Smooth muscle cell (in vitro differentiated cells): ENCODE data around the gene MEIS2. TPM values are rescaled to one million over a fixed set of nuclear protein-coding genes. Genes with fewer than 3 reads are reported as not detected.

Experiments used
- DNase-seq: peaks from one replicate; lab custom pipeline; 2025; ENCODE audit not compliant: unreplicated experiment; lab: John Stamatoyannopoulos, UW
- H2AFZ ChIP-seq: fragments of 200-600 bp; sonication (generic); 2 replicates; pipeline ENCODE4 v1.6.0; 2016; ENCODE audit warnings: antibody characterized with exemption, low read depth, mild to moderate bottlenecking
- H3F3A ChIP-seq: fragments of 200-600 bp; sonication (generic); 2 replicates; pipeline ENCODE4 v1.6.0; 2017; ENCODE audit warnings: antibody characterized with exemption, low read depth
- H3K27ac ChIP-seq: fragments of 200-600 bp; sonication (generic); 2 replicates; pipeline ENCODE4 v1.5.1; 2016; ENCODE audit warnings: low read depth, mild to moderate bottlenecking
- H3K27me3 ChIP-seq: fragments of 200-600 bp; sonication (generic); 2 replicates; pipeline ENCODE4 v1.6.1; 2016; ENCODE audit warnings: low read depth, mild to moderate bottlenecking
- H3K36me3 ChIP-seq: fragments of 200-600 bp; sonication (generic); 2 replicates; pipeline ENCODE4 v1.5.1; 2016; ENCODE audit warnings: low read depth
- H3K4me1 ChIP-seq: fragments of 200-600 bp; sonication (generic); 2 replicates; pipeline ENCODE4 v1.5.1; 2016; ENCODE audit warnings: low read depth
- H3K4me2 ChIP-seq: fragments of 200-600 bp; sonication (generic); 2 replicates; pipeline ENCODE4 v1.6.0; 2016; ENCODE audit warnings: mild to moderate bottlenecking
- H3K4me3 ChIP-seq: fragments of 200-600 bp; sonication (generic); 2 replicates; pipeline ENCODE4 v1.5.1; 2016; ENCODE audit warnings: mild to moderate bottlenecking
- H3K79me2 ChIP-seq: fragments of 200-600 bp; sonication (generic); 2 replicates; pipeline ENCODE4 v1.6.0; 2016; ENCODE audit warnings: low read depth, mild to moderate bottlenecking
- H3K9ac ChIP-seq: fragments of 200-600 bp; sonication (generic); 2 replicates; pipeline ENCODE4 v1.6.0; 2016; ENCODE audit warnings: low read depth
- H3K9me3 ChIP-seq: fragments of 200-600 bp; sonication (generic); replicated peaks from 2 replicates; pipeline ENCODE4 v1.5.1; 2016; ENCODE audit warnings: low read depth
- H4K20me1 ChIP-seq: fragments of 200-600 bp; sonication (generic); 2 replicates; pipeline ENCODE4 v1.6.0; 2016; ENCODE audit warnings: low read depth
- CTCF ChIP-seq: fragments of 200-600 bp; sonication (generic); IDR thresholded peaks from 2 replicates; pipeline ENCODE4 v1.5.1; 2017; ENCODE audit warnings: borderline replicate concordance, mild to moderate bottlenecking, antibody characterized with exemption; ENCODE audit not compliant: insufficient read depth, poor library complexity, severe bottlenecking
- WGBS: methylation state at CpG from one replicate; pipeline ENCODE4 v1.1.7; 2016; ENCODE audit warnings: low lambda C conversion rate; 5-methylcytosine and 5-hydroxymethylcytosine counted together
- polyA plus RNA-seq: library from polyadenylated mRNA; unstranded; fragments of >200 nt; fragmentation: Nextera tagmentation; extraction: Ambion mirVana; gene quantifications from 2 replicates; pipeline ENCODE4 v1.2.1, GENCODE V29; 2016
- total RNA-seq: library from RNA; depleted of rRNA; stranded (reverse); fragments of >200 nt; gene quantifications from 2 replicates; pipeline ENCODE4 v1.2.3, GENCODE V29; 2014

Gene MEIS2
- total and polyA plus RNA-seq, 2 experiments from 2014 or later, result 13.0 to 33.4 TPM

DNA sequence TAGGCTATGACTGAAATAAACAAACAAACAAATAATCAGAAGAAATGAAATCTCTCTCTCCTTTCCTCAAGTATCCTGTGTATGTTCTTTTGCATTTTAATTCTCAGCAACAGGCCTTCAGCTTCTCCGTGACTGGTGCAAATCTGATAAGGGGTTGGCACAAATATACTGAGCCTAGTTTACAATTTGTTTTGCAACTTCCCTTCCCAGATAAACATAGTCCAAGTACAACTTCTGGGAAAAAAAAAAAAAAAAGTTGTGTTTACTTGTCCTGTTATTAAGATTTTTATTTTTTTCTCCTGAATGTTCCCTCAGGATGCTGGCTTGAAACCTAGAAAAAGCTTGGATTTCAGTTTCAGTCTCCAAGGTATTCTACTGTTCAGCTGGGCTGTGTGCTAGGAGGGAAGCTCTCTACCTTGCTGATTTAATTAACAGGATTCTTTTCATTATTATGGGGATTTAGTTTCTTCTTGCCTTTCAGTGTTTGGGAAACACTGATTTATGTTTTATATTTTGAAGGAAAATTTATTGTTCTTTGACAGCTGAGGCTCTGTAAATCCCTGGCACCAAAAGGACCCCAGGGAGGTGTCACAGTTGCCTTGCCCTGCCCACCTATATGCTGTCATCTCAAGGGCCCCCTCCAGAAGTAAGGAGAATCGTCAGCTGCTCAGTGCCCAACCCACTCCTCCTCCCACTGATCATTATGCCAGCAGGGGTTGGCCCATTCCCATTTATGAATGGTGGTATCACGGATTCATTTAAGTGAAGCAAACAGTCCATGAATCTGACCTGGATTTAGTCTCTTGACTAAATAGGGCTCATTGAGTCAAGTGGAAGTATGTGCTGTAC lies 185.2 kb downstream of the MEIS2 start:
- no peak overlapping the region for H2AFZ ChIP-seq
- no peak for DNase-seq
- no peak overlapping the region for H3K9ac ChIP-seq
- H3K4me3 ChIP-seq, result no peak overlapping the region
- no peaks in the 10 kb centered on the region for H3K36me3 ChIP-seq
- H3K79me2 ChIP-seq, result peaks cover 2% of the 10 kb centered on the region
- TF ChIP-seq CTCF, result no peak
- whole genome bisulfite sequencing, result 63% methylated on average over 3 of the region's 3 CpGs
- H3F3A ChIP-seq, result no peaks in the 10 kb centered on the region
- no peaks in the 10 kb centered on the region for H3K9me3 ChIP-seq
- peak overlapping the region; percentile 11 for H3K4me2 ChIP-seq
- H3K4me1 ChIP-seq, result peaks cover 20% of the 10 kb centered on the region
- peak overlapping the region; percentile 4 for H3K27ac ChIP-seq
- H4K20me1 ChIP-seq, result peaks cover 14% of the 10 kb centered on the region
- no peaks in the 10 kb centered on the region for H3K27me3 ChIP-seq

DNA sequence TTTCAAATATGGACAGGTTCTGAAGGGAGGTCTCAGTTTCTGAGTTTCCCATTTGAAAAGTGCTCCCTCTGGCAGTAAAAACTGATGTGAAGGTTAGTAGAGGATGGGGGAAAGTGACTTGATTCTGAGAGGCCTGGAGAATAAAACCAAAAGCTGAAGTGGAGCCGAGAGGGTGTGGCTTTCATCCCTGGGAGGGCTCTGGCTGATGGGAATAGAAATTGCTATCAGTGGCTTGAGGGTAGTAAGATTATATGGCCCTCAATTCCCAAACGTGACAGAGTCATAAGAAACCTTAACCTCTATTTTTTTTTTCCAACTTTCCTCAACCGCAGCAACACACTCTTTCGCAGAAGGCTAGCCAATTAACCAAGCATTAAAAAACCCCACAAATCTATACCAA lies 185.9 kb downstream of the MEIS2 start:
- H3K27ac ChIP-seq, result peak overlapping the region; percentile 4
- no peak for DNase-seq
- H4K20me1 ChIP-seq, result peaks cover 14% of the 10 kb centered on the region
- H3K36me3 ChIP-seq, result no peaks in the 10 kb centered on the region
- no peak overlapping the region for H2AFZ ChIP-seq
- peaks cover 20% of the 10 kb centered on the region for H3K4me1 ChIP-seq
- TF ChIP-seq CTCF, result no peak
- no peak overlapping the region for H3K4me3 ChIP-seq
- H3K9me3 ChIP-seq, result no peaks in the 10 kb centered on the region
- no peaks in the 10 kb centered on the region for H3F3A ChIP-seq
- H3K4me2 ChIP-seq, result peak overlapping the region; percentile 11
- WGBS, result 45% methylated on average over 4 of the region's 4 CpGs
- peaks cover 5% of the 10 kb centered on the region for H3K79me2 ChIP-seq
- no peak overlapping the region for H3K9ac ChIP-seq
- H3K27me3 ChIP-seq, result no peaks in the 10 kb centered on the region

- peaks cover 15% of the 10 kb centered on the region for H3K79me2 ChIP-seq
Observed at GRCh38 chr15:36912311-36912712, 188.0 kb downstream of the MEIS2 start.

More at GRCh38 chr15:36912311-36912712, 188.0 kb downstream of the MEIS2 start:
- Histone ChIP-seq H4K20me1 (peaks cover 14% of the 10 kb centered on the region), H3K9ac (no peak overlapping the region), H3K36me3 (no peaks in the 10 kb centered on the region), H3K27ac (peak overlapping the region; percentile 43), H2AFZ (no peak overlapping the region), H3K4me1 (peaks cover 29% of the 10 kb centered on the region), H3F3A (no peaks in the 10 kb centered on the region), H3K4me2 (peak overlapping the region; percentile 54), H3K9me3 (no peaks in the 10 kb centered on the region), H3K4me3 (no peak overlapping the region), H3K27me3 (no peaks in the 10 kb centered on the region)
- TF ChIP-seq CTCF, result no peak
- 55% methylated on average over 2 of the region's 2 CpGs for WGBS
- no peak for DNase-seq
